CD4-positive, alpha-beta memory T cell (primary cell): ENCODE measurements around the gene OR4D1. TPM values are rescaled to one million over a fixed set of nuclear protein-coding genes. Genes with fewer than 3 reads are reported as not detected.

Source experiments
- CTCF ChIA-PET: fragments of 350-600 bp; sonication (Branson Sonifier 250); formaldehyde crosslinking; loops from one replicate; lab custom pipeline; 2021; ENCODE audit warnings: inconsistent platforms; ENCODE audit not compliant: partially characterized antibody; lab: Charles Lee
- POLR2A ChIA-PET: fragments of 350-600 bp; sonication (Branson Sonifier 250); formaldehyde crosslinking; loops from one replicate; lab custom pipeline; 2021; ENCODE audit not compliant: partially characterized antibody; lab: Charles Lee
- DNase-seq, 5 donors: peaks; one replicate each; pipeline versions ENCODE4 v3.0.0 to v3.0.0-alpha.2; 2020 to 2022; ENCODE audit warnings: mixed read lengths in 1 of 5
- H3K27ac ChIP-seq: one replicate; pipeline ENCODE4 v1.7.0; 2013; ENCODE audit warnings: low read depth, low read length
- H3K27me3 ChIP-seq: 2 replicates; pipeline ENCODE4 v1.7.0; 2013; ENCODE audit warnings: mild to moderate bottlenecking, low read length, moderate library complexity; ENCODE audit not compliant: insufficient read depth
- H3K36me3 ChIP-seq: 2 replicates; pipeline ENCODE4 v1.7.0; 2013; ENCODE audit warnings: mild to moderate bottlenecking, low read length, moderate library complexity; ENCODE audit not compliant: insufficient read depth
- H3K4me1 ChIP-seq: 2 replicates; pipeline ENCODE4 v1.7.0; 2013; ENCODE audit warnings: mild to moderate bottlenecking, low read length, moderate library complexity; ENCODE audit not compliant: insufficient read depth
- H3K4me3 ChIP-seq, 2 donors: one replicate each; pipeline ENCODE4 v1.7.0; 2013; ENCODE audit warnings: low read length in 2 of 2, mild to moderate bottlenecking in 1 of 2
- H3K9me3 ChIP-seq, 2 donors: one replicate each; pipeline ENCODE4 v1.7.0; 2013; ENCODE audit warnings: low read length in 2 of 2, control low read depth in 1 of 2; ENCODE audit not compliant: control insufficient read depth in 1 of 2
- H3K27ac Mint-ChIP-seq, 7 donors: one replicate each; pipeline ENCODE4 v1.8.0; 2020 to 2021; ENCODE audit warnings: mixed read lengths in 7 of 7, mild to moderate bottlenecking in 6 of 7, inconsistent platforms in 3 of 7, moderate library complexity in 3 of 7
- H3K27me3 Mint-ChIP-seq, 2 donors: one replicate each; pipeline ENCODE4 v1.8.0; 2020 to 2021; ENCODE audit warnings: mixed read lengths in 2 of 2
- H3K36me3 Mint-ChIP-seq, 2 donors: one replicate each; pipeline ENCODE4 v1.8.0; 2020 to 2021; ENCODE audit warnings: mixed read lengths in 2 of 2, inconsistent platforms in 1 of 2, mild to moderate bottlenecking in 1 of 2
- H3K4me1 Mint-ChIP-seq, 4 donors: one replicate each; pipeline ENCODE4 v1.8.0; 2020 to 2021; ENCODE audit warnings: mixed read lengths in 4 of 4, mild to moderate bottlenecking in 1 of 4
- H3K4me3 Mint-ChIP-seq, 8 donors: one replicate each; pipeline ENCODE4 v1.8.0; 2020 to 2021; ENCODE audit warnings: mixed read lengths in 8 of 8, mild to moderate bottlenecking in 7 of 8, moderate library complexity in 6 of 8, inconsistent platforms in 3 of 8
- H3K9me3 Mint-ChIP-seq, 8 donors: one replicate each; pipeline ENCODE4 v1.8.0; 2020 to 2021; ENCODE audit warnings: mixed read lengths in 8 of 8, mild to moderate bottlenecking in 5 of 8, inconsistent platforms in 3 of 8, moderate library complexity in 1 of 8
- intact Hi-C: fragments of 100-400 bp; cut with micrococcal nuclease; formaldehyde crosslinking; loops from one replicate; pipeline ENCODE4 v1.15.1; 2023
- polyA plus RNA-seq, 2 donors: library from polyadenylated mRNA; unstranded; fragments of 300-500 nt; fragmentation: Illumina TruSeq; gene quantifications; one replicate each; pipeline ENCODE4 v1.2.3, GENCODE V29; 2021
- total RNA-seq, 2 experiments: library from RNA; stranded (reverse); gene quantifications; one replicate each; pipeline ENCODE4 v1.2.3, GENCODE V29; 2021

OR4D1 gene
- total and polyA plus RNA-seq, 4 experiments from 2014 or later = 1.9 to 2.2 (median 2.0) TPM

GRCh38 chr17:58111676-58112075 lies 36.5 kb upstream of the OR4D1 start:
- H3K4me3 ChIP-seq = no peak overlapping the region
- Mint-ChIP-seq H3K9me3 (peaks cover 0 to 2% (median 0%) of the 10 kb centered on the region in 8 donors), H3K4me1 (peaks cover 0 to 4% (median 2%) of the 10 kb centered on the region in 4 donors), H3K36me3 (no peaks in the 10 kb centered on the region), H3K27me3 (peaks cover 0 to 5% of the 10 kb centered on the region in 2 donors), H3K4me3 (no peak overlapping the region), H3K27ac (no peak overlapping the region)
- H3K27ac ChIP-seq = no peak overlapping the region
- no peaks in the 10 kb centered on the region for H3K36me3 ChIP-seq
- POLR2A ChIA-PET = no interaction called here
- no peaks in the 10 kb centered on the region for H3K4me1 ChIP-seq
- no peak for DNase-seq
- no peaks in the 10 kb centered on the region for H3K27me3 ChIP-seq
- intact Hi-C loops = loop anchor here (2.0 kb wide), 2 partner anchors 365 to 869 kb away; no protein-coding TSS in a partner anchor
- CTCF ChIA-PET = interaction anchor here (1.0 to 5.9 kb wide), 14 partner anchors 23 to 279 kb away, joined by 3 to 58 read pairs (median 4); partner anchors contain the start of gene OR4D2
- H3K9me3 ChIP-seq = no peaks in the 10 kb centered on the region

- peak; percentile 77 to 81 (median 79) for DNase-seq
- Histone ChIP-seq H3K27me3 (no peaks in the 10 kb centered on the region), H3K27ac (no peak overlapping the region), H3K36me3 (no peaks in the 10 kb centered on the region), H3K4me1 (no peaks in the 10 kb centered on the region), H3K4me3 (no peak overlapping the region), H3K9me3 (no peaks in the 10 kb centered on the region)
- intact Hi-C loops = loop anchor here (1.0 to 2.0 kb wide), 7 partner anchors 29 to 870 kb away; no protein-coding TSS in a partner anchor
- Mint-ChIP-seq H3K27me3 (peaks cover 3 to 8% of the 10 kb centered on the region in 2 donors), H3K4me1 (peaks cover 0 to 4% (median 2%) of the 10 kb centered on the region in 4 donors), H3K9me3 (peaks cover 0 to 2% (median 0%) of the 10 kb centered on the region in 8 donors), H3K27ac (peak overlapping the region in 2 of 7 donors; percentile 14 to 69), H3K4me3 (no peak overlapping the region), H3K36me3 (no peaks in the 10 kb centered on the region)
- CTCF ChIA-PET = interaction anchor here (0.5 to 5.9 kb wide), 22 partner anchors 10 to 869 kb away, joined by 3 to 58 read pairs (median 4); partner anchors contain the start of genes OR4D2 and SRSF1
- POLR2A ChIA-PET = interaction anchor here (1.0 to 1.3 kb wide), 2 partner anchors 114 to 252 kb away, joined by 3 read pairs; no protein-coding TSS in a partner anchor
These were observed 35.1 kb upstream of the OR4D1 start for GRCh38 chr17:58112970-58113631.

GRCh38 chr17:58113947-58114346 lies 34.2 kb upstream of the OR4D1 start:
- peaks cover 0 to 2% (median 0%) of the 10 kb centered on the region in 8 donors for H3K9me3 Mint-ChIP-seq
- no peaks in the 10 kb centered on the region for H3K9me3 ChIP-seq
- H3K27ac ChIP-seq = no peak overlapping the region
- no peaks in the 10 kb centered on the region for H3K27me3 ChIP-seq
- H3K4me1 Mint-ChIP-seq = peaks cover 0 to 4% (median 2%) of the 10 kb centered on the region in 4 donors
- no peak overlapping the region for H3K4me3 Mint-ChIP-seq
- no peaks in the 10 kb centered on the region for H3K36me3 ChIP-seq
- POLR2A ChIA-PET = interaction anchor here (0.7 to 0.9 kb wide), 2 partner anchors 39 to 57 kb away, joined by 3 read pairs; no protein-coding TSS in a partner anchor
- H3K36me3 Mint-ChIP-seq = no peaks in the 10 kb centered on the region
- no peaks in the 10 kb centered on the region for H3K4me1 ChIP-seq
- CTCF ChIA-PET = interaction anchor here (1.1 to 5.9 kb wide), 13 partner anchors 8 to 870 kb away, joined by 3 to 58 read pairs (median 6); partner anchors contain the start of gene SRSF1
- no peak for DNase-seq
- H3K27ac Mint-ChIP-seq = no peak overlapping the region
- H3K27me3 Mint-ChIP-seq = peaks cover 6 to 9% of the 10 kb centered on the region in 2 donors
- intact Hi-C loops = loop anchor here (1.0 to 2.0 kb wide), 7 partner anchors 30 to 871 kb away; no protein-coding TSS in a partner anchor
- no peak overlapping the region for H3K4me3 ChIP-seq

- Mint-ChIP-seq H3K36me3 (no peaks in the 10 kb centered on the region), H3K27ac (peak overlapping the region in 1 of 7 donors; percentile 23), H3K27me3 (peaks cover 7 to 11% of the 10 kb centered on the region in 2 donors), H3K4me1 (peaks cover 7 to 13% (median 10%) of the 10 kb centered on the region in 4 donors), H3K9me3 (peaks cover 0 to 2% (median 0%) of the 10 kb centered on the region in 8 donors), H3K4me3 (no peak overlapping the region)
- no peak overlapping the region for H3K27ac ChIP-seq
- peaks cover 7% of the 10 kb centered on the region for H3K4me1 ChIP-seq
- ChIA-PET CTCF (interaction anchor here (2.0 to 3.1 kb wide), 2 partner anchors 53 to 55 kb away, joined by 7 to 18 read pairs; no protein-coding TSS in a partner anchor), POLR2A (no interaction called here)
- no peak overlapping the region for H3K4me3 ChIP-seq
- no peaks in the 10 kb centered on the region for H3K9me3 ChIP-seq
- H3K27me3 ChIP-seq = no peaks in the 10 kb centered on the region
- no peak for DNase-seq
- intact Hi-C loops = no loop called here
- H3K36me3 ChIP-seq = no peaks in the 10 kb centered on the region
These were observed 30.8 kb upstream of the OR4D1 start for GRCh38 chr17:58117382-58117781.

GRCh38 chr17:58119491-58119890 lies 28.7 kb upstream of the OR4D1 start:
- Mint-ChIP-seq H3K27ac (no peak overlapping the region), H3K4me1 (peaks cover 9 to 18% (median 14%) of the 10 kb centered on the region in 4 donors), H3K27me3 (peaks cover 7 to 11% of the 10 kb centered on the region in 2 donors), H3K9me3 (peaks cover 0 to 2% (median 0%) of the 10 kb centered on the region in 8 donors), H3K4me3 (no peak overlapping the region), H3K36me3 (no peaks in the 10 kb centered on the region)
- intact Hi-C loops = no loop called here
- H3K27ac ChIP-seq = no peak overlapping the region
- no peaks in the 10 kb centered on the region for H3K27me3 ChIP-seq
- POLR2A ChIA-PET = interaction anchor here (0.8 to 1.3 kb wide), 3 partner anchors 21 to 113 kb away, joined by 3 to 9 read pairs (median 4); partner anchors contain the start of gene SRSF1
- no peaks in the 10 kb centered on the region for H3K9me3 ChIP-seq
- CTCF ChIA-PET = interaction anchor here (8.1 kb wide), 1 partner anchor 52 kb away, joined by 191 read pairs; no protein-coding TSS in a partner anchor
- H3K36me3 ChIP-seq = no peaks in the 10 kb centered on the region
- DNase-seq = no peak
- H3K4me3 ChIP-seq = no peak overlapping the region
- peaks cover 8% of the 10 kb centered on the region for H3K4me1 ChIP-seq

GRCh38 chr17:58120195-58120822 lies 27.9 kb upstream of the OR4D1 start:
- Mint-ChIP-seq H3K36me3 (no peaks in the 10 kb centered on the region), H3K27me3 (peaks cover 7 to 11% of the 10 kb centered on the region in 2 donors), H3K4me1 (peaks cover 9 to 18% (median 14%) of the 10 kb centered on the region in 4 donors), H3K27ac (no peak overlapping the region), H3K9me3 (peaks cover 0 to 2% (median 0%) of the 10 kb centered on the region in 8 donors), H3K4me3 (no peak overlapping the region)
- no peaks in the 10 kb centered on the region for H3K9me3 ChIP-seq
- CTCF ChIA-PET = interaction anchor here (1.8 to 8.1 kb wide), 6 partner anchors 31 to 80 kb away, joined by 4 to 191 read pairs (median 19); no protein-coding TSS in a partner anchor
- intact Hi-C loops = no loop called here
- H3K36me3 ChIP-seq = no peaks in the 10 kb centered on the region
- peak; percentile 56 to 62 (median 59) for DNase-seq
- peaks cover 8% of the 10 kb centered on the region for H3K4me1 ChIP-seq
- no peak overlapping the region for H3K4me3 ChIP-seq
- H3K27ac ChIP-seq = no peak overlapping the region
- no peaks in the 10 kb centered on the region for H3K27me3 ChIP-seq
- POLR2A ChIA-PET = interaction anchor here (0.8 to 3.5 kb wide), 4 partner anchors 22 to 113 kb away, joined by 3 to 16 read pairs (median 6); partner anchors contain the start of gene SRSF1
